GM23338 (cell line): Measurements from ENCODE around the gene SORCS2. TPM values are rescaled to one million over a fixed set of nuclear protein-coding genes. Genes with fewer than 3 reads are reported as not detected.

Experiments
- ATAC-seq: fragments of 200-7000 bp; cut with Tn5 transposase; 3 replicates; pipeline ENCODE4 v1.9.1; 2020
- DNase-seq: peaks from one replicate; pipeline ENCODE4 v3.0.0-alpha.2; 2015; ENCODE audit warnings: low spot score
- H2AFZ ChIP-seq: fragments of 200-600 bp; sonication (generic); 2 replicates; pipeline ENCODE4 v1.8.0; 2016; ENCODE audit warnings: antibody characterized with exemption, mild to moderate bottlenecking, moderate library complexity
- H3F3A ChIP-seq: fragments of 200-600 bp; sonication (generic); replicated peaks from 2 replicates; pipeline ENCODE4 v1.8.0; 2017; ENCODE audit warnings: antibody characterized with exemption, mixed run types, low read depth
- H3K27ac ChIP-seq: fragments of 200-600 bp; sonication (generic); 2 replicates; pipeline ENCODE4 v1.6.1; 2016; ENCODE audit warnings: low read depth
- H3K27me3 ChIP-seq: fragments of 200-600 bp; sonication (generic); 2 replicates; pipeline ENCODE4 v1.8.0; 2016; ENCODE audit warnings: mild to moderate bottlenecking, mixed run types, moderate library complexity; ENCODE audit not compliant: insufficient read depth
- H3K36me3 ChIP-seq: fragments of 200-600 bp; sonication (generic); 2 replicates; pipeline ENCODE4 v1.8.0; 2016; ENCODE audit warnings: mild to moderate bottlenecking; ENCODE audit not compliant: insufficient read depth
- H3K4me1 ChIP-seq: fragments of 200-600 bp; sonication (generic); 2 replicates; pipeline ENCODE4 v1.8.0; 2016; ENCODE audit warnings: mild to moderate bottlenecking, moderate library complexity; ENCODE audit not compliant: insufficient read depth
- H3K4me2 ChIP-seq: fragments of 200-600 bp; sonication (generic); 2 replicates; pipeline ENCODE4 v1.7.1; 2017; ENCODE audit warnings: mixed run types
- H3K4me3 ChIP-seq: fragments of 200-600 bp; sonication (generic); 2 replicates; pipeline ENCODE4 v1.6.1; 2016; ENCODE audit warnings: mixed run types
- H3K79me2 ChIP-seq: fragments of 200-600 bp; sonication (generic); replicated peaks from 2 replicates; pipeline ENCODE4 v1.8.0; 2017; ENCODE audit warnings: mild to moderate bottlenecking; ENCODE audit not compliant: insufficient read depth
- H3K9me2 ChIP-seq: fragments of 200-600 bp; sonication (generic); 2 replicates; pipeline ENCODE4 v1.8.0; 2017; ENCODE audit not compliant: insufficient read depth
- H4K20me1 ChIP-seq: fragments of 200-600 bp; sonication (generic); replicated peaks from 2 replicates; pipeline ENCODE4 v1.8.0; 2017; ENCODE audit warnings: mild to moderate bottlenecking; ENCODE audit not compliant: insufficient read depth
- H3K27ac Mint-ChIP-seq: 2 replicates; pipeline ENCODE4 v1.8.0; 2020; ENCODE audit warnings: inconsistent platforms, mild to moderate bottlenecking, moderate library complexity, mixed read lengths
- H3K27me3 Mint-ChIP-seq: 3 replicates; pipeline ENCODE4 v1.8.0; 2022; ENCODE audit warnings: low read depth, mild to moderate bottlenecking, moderate library complexity, mixed read lengths, inconsistent platforms; ENCODE audit not compliant: insufficient read depth, poor library complexity
- H3K36me3 Mint-ChIP-seq: 3 replicates; pipeline ENCODE4 v1.8.0; 2021; ENCODE audit warnings: low read depth, mild to moderate bottlenecking, inconsistent platforms, moderate library complexity, mixed read lengths
- H3K4me1 Mint-ChIP-seq: 3 replicates; pipeline ENCODE4 v1.8.0; 2020; ENCODE audit warnings: mild to moderate bottlenecking, inconsistent platforms, mixed read lengths
- H3K4me3 Mint-ChIP-seq: 3 replicates; pipeline ENCODE4 v1.8.0; 2021; ENCODE audit warnings: moderate library complexity, mild to moderate bottlenecking, inconsistent platforms, mixed read lengths
- H3K9me3 Mint-ChIP-seq: 3 replicates; pipeline ENCODE4 v1.8.0; 2020; ENCODE audit warnings: moderate library complexity, mild to moderate bottlenecking, inconsistent platforms, mixed read lengths
- CREB1 ChIP-seq: fragments of 250-450 bp; sonication (Bioruptor Pico); IDR thresholded peaks from 2 replicates; pipeline ENCODE4 v1.5.0; 2020; ENCODE audit warnings: low read depth, mild to moderate bottlenecking, moderate library complexity
- POLR2AphosphoS5 ChIP-seq: IDR thresholded peaks from 2 replicates; pipeline ENCODE4 v1.6.1; 2016; ENCODE audit warnings: antibody characterized with exemption, low read depth
- polyA plus RNA-seq: library from polyadenylated mRNA; unstranded; fragments of >200 nt; fragmentation: Nextera tagmentation; extraction: Ambion mirVana; gene quantifications from 2 replicates; pipeline ENCODE4 v1.2.1, GENCODE V29; 2016
- total RNA-seq: library from RNA; depleted of rRNA; stranded (reverse); fragments of >200 nt; shearing (Covaris generic); gene quantifications from 2 replicates; pipeline ENCODE4 v1.2.3, GENCODE V29; 2014
- TF ChIP-seq, protein P1 (sequence below): fragments of 250-450 bp; sonication (Bioruptor Pico); IDR thresholded peaks from 2 replicates; pipeline ENCODE4 v1.5.0; 2020; ENCODE audit warnings: mild to moderate bottlenecking, moderate library complexity
- TF ChIP-seq, protein P2 (sequence below), 2 experiments: fragments of 200-600 bp in 1 of 2; sonication (generic) in 1 of 2; conservative IDR thresholded peaks; 2 replicates each; pipeline versions ENCODE4 v1.5.1 to v1.6.1; 2016 to 2017; ENCODE audit warnings: antibody characterized with exemption in 2 of 2, low read depth in 2 of 2, mild to moderate bottlenecking in 2 of 2, moderate library complexity in 1 of 2
- TF ChIP-seq, protein P3 (sequence below): IDR thresholded peaks from one replicate; pipeline ENCODE4 v1.6.1; 2018; ENCODE audit warnings: antibody characterized with exemption; ENCODE audit not compliant: unreplicated experiment

Gene SORCS2
- total and polyA plus RNA-seq, 2 experiments from 2014 or later, result 0.47 to 2.4 TPM

DNA sequence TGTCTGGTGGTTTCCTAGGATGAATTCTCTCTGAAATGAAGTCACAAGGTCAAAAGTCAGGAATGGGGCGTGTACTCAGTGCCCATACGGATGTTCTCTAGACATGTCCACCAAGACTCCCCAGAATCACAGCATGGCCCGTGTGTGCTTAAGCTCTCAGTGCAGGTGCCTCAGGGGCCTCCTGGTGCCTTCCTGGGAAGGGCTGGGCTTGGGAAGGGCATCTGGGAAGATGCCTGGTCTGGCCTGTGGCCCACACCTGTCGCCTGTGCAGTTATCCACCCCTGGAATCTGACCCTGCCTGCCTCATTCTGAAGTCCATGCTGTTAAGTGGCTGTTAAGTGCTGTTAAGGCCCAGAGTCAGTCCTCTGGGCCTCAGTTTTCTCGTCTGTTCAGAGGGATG, 31.2 kb downstream of the SORCS2 start (continued):
- TF ChIP-seq, protein P1, sequence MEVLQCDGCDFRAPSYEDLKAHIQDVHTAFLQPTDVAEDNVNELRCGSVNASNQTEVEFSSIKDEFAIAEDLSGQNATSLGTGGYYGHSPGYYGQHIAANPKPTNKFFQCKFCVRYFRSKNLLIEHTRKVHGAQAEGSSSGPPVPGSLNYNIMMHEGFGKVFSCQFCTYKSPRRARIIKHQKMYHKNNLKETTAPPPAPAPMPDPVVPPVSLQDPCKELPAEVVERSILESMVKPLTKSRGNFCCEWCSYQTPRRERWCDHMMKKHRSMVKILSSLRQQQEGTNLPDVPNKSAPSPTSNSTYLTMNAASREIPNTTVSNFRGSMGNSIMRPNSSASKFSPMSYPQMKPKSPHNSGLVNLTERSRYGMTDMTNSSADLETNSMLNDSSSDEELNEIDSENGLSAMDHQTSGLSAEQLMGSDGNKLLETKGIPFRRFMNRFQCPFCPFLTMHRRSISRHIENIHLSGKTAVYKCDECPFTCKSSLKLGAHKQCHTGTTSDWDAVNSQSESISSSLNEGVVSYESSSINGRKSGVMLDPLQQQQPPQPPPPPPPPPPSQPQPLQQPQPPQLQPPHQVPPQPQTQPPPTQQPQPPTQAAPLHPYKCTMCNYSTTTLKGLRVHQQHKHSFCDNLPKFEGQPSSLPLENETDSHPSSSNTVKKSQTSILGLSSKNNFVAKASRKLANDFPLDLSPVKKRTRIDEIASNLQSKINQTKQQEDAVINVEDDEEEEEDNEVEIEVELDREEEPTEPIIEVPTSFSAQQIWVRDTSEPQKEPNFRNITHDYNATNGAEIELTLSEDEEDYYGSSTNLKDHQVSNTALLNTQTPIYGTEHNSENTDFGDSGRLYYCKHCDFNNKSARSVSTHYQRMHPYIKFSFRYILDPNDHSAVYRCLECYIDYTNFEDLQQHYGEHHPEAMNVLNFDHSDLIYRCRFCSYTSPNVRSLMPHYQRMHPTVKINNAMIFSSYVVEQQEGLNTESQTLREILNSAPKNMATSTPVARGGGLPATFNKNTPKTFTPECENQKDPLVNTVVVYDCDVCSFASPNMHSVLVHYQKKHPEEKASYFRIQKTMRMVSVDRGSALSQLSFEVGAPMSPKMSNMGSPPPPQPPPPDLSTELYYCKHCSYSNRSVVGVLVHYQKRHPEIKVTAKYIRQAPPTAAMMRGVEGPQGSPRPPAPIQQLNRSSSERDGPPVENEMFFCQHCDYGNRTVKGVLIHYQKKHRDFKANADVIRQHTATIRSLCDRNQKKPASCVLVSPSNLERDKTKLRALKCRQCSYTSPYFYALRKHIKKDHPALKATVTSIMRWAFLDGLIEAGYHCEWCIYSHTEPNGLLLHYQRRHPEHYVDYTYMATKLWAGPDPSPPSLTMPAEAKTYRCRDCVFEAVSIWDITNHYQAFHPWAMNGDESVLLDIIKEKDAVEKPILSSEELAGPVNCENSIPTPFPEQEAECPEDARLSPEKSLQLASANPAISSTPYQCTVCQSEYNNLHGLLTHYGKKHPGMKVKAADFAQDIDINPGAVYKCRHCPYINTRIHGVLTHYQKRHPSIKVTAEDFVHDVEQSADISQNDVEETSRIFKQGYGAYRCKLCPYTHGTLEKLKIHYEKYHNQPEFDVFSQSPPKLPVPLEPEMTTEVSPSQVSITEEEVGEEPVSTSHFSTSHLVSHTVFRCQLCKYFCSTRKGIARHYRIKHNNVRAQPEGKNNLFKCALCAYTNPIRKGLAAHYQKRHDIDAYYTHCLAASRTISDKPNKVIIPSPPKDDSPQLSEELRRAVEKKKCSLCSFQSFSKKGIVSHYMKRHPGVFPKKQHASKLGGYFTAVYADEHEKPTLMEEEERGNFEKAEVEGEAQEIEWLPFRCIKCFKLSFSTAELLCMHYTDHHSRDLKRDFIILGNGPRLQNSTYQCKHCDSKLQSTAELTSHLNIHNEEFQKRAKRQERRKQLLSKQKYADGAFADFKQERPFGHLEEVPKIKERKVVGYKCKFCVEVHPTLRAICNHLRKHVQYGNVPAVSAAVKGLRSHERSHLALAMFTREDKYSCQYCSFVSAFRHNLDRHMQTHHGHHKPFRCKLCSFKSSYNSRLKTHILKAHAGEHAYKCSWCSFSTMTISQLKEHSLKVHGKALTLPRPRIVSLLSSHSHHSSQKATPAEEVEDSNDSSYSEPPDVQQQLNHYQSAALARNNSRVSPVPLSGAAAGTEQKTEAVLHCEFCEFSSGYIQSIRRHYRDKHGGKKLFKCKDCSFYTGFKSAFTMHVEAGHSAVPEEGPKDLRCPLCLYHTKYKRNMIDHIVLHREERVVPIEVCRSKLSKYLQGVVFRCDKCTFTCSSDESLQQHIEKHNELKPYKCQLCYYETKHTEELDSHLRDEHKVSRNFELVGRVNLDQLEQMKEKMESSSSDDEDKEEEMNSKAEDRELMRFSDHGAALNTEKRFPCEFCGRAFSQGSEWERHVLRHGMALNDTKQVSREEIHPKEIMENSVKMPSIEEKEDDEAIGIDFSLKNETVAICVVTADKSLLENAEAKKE (CRISPR knock-in tag), result no peak
- TF ChIP-seq CREB1 (CRISPR knock-in tag), result no peak

DNA sequence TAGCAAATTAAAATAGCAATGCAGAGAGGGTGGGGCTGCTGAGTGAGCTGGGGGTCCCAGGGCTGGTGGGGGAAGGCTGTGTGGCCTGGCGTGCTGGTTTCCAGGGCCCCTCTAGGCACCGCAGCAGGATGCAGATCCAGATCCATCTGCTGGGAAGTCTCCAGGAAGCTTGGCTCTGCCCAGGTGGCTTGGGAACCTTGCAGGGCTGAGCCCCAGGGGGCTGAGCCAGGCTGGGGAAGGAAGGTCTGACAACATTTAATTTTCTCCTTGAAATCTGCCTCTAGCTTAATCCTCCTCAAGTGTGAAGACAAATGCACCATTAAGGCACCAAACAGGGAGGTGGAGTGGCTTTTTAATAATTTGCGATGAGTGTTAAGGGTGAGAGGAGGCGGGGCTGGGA, 31.7 kb downstream of the SORCS2 start:
- Histone ChIP-seq H3K9me2 (no peaks in the 10 kb centered on the region), H3F3A (no peaks in the 10 kb centered on the region), H3K4me1 (no peaks in the 10 kb centered on the region), H3K36me3 (no peaks in the 10 kb centered on the region), H3K27ac (no peak overlapping the region), H3K4me3 (no peak overlapping the region), H3K4me2 (no peak overlapping the region), H4K20me1 (no peaks in the 10 kb centered on the region), H3K27me3 (no peaks in the 10 kb centered on the region), H2AFZ (no peak overlapping the region), H3K79me2 (no peaks in the 10 kb centered on the region)
- H3K4me3 Mint-ChIP-seq, result no peak overlapping the region
- H3K27ac Mint-ChIP-seq, result no peak overlapping the region
- no peak for DNase-seq
- H3K36me3 Mint-ChIP-seq, result no peaks in the 10 kb centered on the region
- peaks cover 8% of the 10 kb centered on the region for H3K27me3 Mint-ChIP-seq
- H3K9me3 Mint-ChIP-seq, result no peaks in the 10 kb centered on the region
- no peak for ATAC-seq
- no peak for TF ChIP-seq POLR2AphosphoS5
- H3K4me1 Mint-ChIP-seq, result no peaks in the 10 kb centered on the region

DNA sequence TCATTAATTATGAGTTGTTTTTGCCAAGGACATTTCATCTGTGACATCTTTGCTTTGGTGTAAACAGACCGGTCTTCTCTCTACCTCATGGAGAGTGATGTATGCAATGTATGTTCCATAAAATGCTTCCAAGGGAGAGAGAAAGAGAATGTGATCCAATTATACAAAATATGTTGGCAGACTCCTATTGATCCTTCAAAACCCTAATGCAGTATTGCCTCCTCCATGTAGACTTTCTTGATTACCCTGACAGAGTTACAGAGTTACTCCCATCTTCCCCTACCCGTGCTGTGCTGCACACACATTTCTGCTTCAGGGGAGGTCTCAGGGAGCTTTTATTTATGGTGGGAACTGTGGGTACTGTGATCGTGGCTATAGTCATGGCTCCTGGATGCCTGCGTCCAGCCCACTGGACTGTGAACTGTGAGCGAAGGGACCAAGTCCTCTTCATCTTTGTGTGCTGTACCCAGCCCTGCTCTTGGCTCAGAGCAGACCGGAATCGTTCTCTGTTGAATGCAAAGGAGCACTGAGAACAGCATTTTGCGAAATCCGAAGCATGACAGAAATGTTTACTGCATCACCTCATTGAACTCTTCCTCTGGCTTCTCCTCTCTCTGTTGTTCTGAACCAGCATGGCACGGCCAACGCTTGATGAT, 32.7 kb downstream of the SORCS2 start:
- no peak overlapping the region for H3K27ac ChIP-seq
- no peak overlapping the region for H3K4me2 ChIP-seq
- H3F3A ChIP-seq, result no peaks in the 10 kb centered on the region
- H3K27me3 Mint-ChIP-seq, result peaks cover 5% of the 10 kb centered on the region
- H2AFZ ChIP-seq, result no peak overlapping the region
- no peaks in the 10 kb centered on the region for H4K20me1 ChIP-seq
- no peaks in the 10 kb centered on the region for H3K36me3 ChIP-seq
- DNase-seq (no peak), ATAC-seq (no peak)
- no peak overlapping the region for H3K4me3 ChIP-seq
- no peak overlapping the region for H3K4me3 Mint-ChIP-seq
- no peaks in the 10 kb centered on the region for H3K36me3 Mint-ChIP-seq
- H3K4me1 Mint-ChIP-seq, result no peaks in the 10 kb centered on the region
- H3K27me3 ChIP-seq, result no peaks in the 10 kb centered on the region
- H3K79me2 ChIP-seq, result no peaks in the 10 kb centered on the region
- no peaks in the 10 kb centered on the region for H3K9me3 Mint-ChIP-seq
- H3K9me2 ChIP-seq, result no peaks in the 10 kb centered on the region
- no peak overlapping the region for H3K27ac Mint-ChIP-seq
- no peaks in the 10 kb centered on the region for H3K4me1 ChIP-seq
- TF ChIP-seq, protein P2, sequence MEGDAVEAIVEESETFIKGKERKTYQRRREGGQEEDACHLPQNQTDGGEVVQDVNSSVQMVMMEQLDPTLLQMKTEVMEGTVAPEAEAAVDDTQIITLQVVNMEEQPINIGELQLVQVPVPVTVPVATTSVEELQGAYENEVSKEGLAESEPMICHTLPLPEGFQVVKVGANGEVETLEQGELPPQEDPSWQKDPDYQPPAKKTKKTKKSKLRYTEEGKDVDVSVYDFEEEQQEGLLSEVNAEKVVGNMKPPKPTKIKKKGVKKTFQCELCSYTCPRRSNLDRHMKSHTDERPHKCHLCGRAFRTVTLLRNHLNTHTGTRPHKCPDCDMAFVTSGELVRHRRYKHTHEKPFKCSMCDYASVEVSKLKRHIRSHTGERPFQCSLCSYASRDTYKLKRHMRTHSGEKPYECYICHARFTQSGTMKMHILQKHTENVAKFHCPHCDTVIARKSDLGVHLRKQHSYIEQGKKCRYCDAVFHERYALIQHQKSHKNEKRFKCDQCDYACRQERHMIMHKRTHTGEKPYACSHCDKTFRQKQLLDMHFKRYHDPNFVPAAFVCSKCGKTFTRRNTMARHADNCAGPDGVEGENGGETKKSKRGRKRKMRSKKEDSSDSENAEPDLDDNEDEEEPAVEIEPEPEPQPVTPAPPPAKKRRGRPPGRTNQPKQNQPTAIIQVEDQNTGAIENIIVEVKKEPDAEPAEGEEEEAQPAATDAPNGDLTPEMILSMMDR (conservative IDR thresholded peaks at IDR 0.05; ENCODE audit: low read depth in 2 of 2), result no peak
- TF ChIP-seq, protein P3, sequence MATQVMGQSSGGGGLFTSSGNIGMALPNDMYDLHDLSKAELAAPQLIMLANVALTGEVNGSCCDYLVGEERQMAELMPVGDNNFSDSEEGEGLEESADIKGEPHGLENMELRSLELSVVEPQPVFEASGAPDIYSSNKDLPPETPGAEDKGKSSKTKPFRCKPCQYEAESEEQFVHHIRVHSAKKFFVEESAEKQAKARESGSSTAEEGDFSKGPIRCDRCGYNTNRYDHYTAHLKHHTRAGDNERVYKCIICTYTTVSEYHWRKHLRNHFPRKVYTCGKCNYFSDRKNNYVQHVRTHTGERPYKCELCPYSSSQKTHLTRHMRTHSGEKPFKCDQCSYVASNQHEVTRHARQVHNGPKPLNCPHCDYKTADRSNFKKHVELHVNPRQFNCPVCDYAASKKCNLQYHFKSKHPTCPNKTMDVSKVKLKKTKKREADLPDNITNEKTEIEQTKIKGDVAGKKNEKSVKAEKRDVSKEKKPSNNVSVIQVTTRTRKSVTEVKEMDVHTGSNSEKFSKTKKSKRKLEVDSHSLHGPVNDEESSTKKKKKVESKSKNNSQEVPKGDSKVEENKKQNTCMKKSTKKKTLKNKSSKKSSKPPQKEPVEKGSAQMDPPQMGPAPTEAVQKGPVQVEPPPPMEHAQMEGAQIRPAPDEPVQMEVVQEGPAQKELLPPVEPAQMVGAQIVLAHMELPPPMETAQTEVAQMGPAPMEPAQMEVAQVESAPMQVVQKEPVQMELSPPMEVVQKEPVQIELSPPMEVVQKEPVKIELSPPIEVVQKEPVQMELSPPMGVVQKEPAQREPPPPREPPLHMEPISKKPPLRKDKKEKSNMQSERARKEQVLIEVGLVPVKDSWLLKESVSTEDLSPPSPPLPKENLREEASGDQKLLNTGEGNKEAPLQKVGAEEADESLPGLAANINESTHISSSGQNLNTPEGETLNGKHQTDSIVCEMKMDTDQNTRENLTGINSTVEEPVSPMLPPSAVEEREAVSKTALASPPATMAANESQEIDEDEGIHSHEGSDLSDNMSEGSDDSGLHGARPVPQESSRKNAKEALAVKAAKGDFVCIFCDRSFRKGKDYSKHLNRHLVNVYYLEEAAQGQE, result no peak
- TF ChIP-seq CREB1 (CRISPR knock-in tag), result no peak
